Neural cell (in vitro differentiated cells): ENCODE measurements around the gene NKX2-2. TPM values are rescaled to one million over a fixed set of nuclear protein-coding genes. Genes with fewer than 3 reads are reported as not detected.

Experiments
- H2AFZ ChIP-seq: fragments of 200-600, 300-800 bp; sonication (generic), shearing (Covaris generic); 2 replicates; pipeline ENCODE4 v1.6.0; 2014; ENCODE audit warnings: low read depth, mild to moderate bottlenecking, antibody characterized with exemption, low read length, moderate library complexity
- H3F3A ChIP-seq: fragments of 200-600 bp; shearing (Covaris generic); 2 replicates; pipeline ENCODE4 v1.6.1; 2016; ENCODE audit warnings: mild to moderate bottlenecking, moderate library complexity, mixed read lengths, antibody characterized with exemption, low read length; ENCODE audit not compliant: insufficient read depth, poor library complexity, severe bottlenecking
- H3K27ac ChIP-seq: fragments of 200-600, 300-800 bp; sonication (generic), shearing (Covaris generic); 2 replicates; pipeline ENCODE4 v1.5.1; 2014; ENCODE audit warnings: mild to moderate bottlenecking, low read length, moderate library complexity
- H3K27me3 ChIP-seq: fragments of 300-800, 200-600 bp; sonication (generic), shearing (Covaris generic); 2 replicates; pipeline ENCODE4 v1.6.0; 2014; ENCODE audit warnings: mild to moderate bottlenecking, low read depth, low read length, moderate library complexity; ENCODE audit not compliant: insufficient read depth
- H3K36me3 ChIP-seq: fragments of 300-800, 200-600 bp; sonication (generic), shearing (Covaris generic); 2 replicates; pipeline ENCODE4 v1.5.1; 2014; ENCODE audit warnings: mild to moderate bottlenecking, antibody characterized with exemption, low read length, moderate library complexity; ENCODE audit not compliant: insufficient read depth
- H3K4me2 ChIP-seq: fragments of 300-800, 200-600 bp; sonication (generic), shearing (Covaris generic); 2 replicates; pipeline ENCODE4 v1.6.0; 2014; ENCODE audit warnings: mild to moderate bottlenecking, low read length
- H3K4me3 ChIP-seq: fragments of 300-800, 200-600 bp; sonication (generic), shearing (Covaris generic); 2 replicates; pipeline ENCODE4 v1.5.1; 2014; ENCODE audit warnings: mild to moderate bottlenecking, low read length, moderate library complexity
- H3K79me2 ChIP-seq: fragments of 200-600 bp; shearing (Covaris generic); replicated peaks from 2 replicates; pipeline ENCODE4 v1.6.0; 2014; ENCODE audit warnings: mild to moderate bottlenecking, low read length, moderate library complexity; ENCODE audit not compliant: insufficient read depth
- H3K9ac ChIP-seq: fragments of 300-800, 200-600 bp; sonication (generic), shearing (Covaris generic); 2 replicates; pipeline ENCODE4 v1.6.1; 2016; ENCODE audit warnings: mild to moderate bottlenecking, low read length, mixed read lengths
- H3K9me2 ChIP-seq: fragments of 200-600 bp; shearing (Covaris generic); 2 replicates; pipeline ENCODE4 v1.6.1; 2016; ENCODE audit warnings: mild to moderate bottlenecking, low read length, mixed read lengths; ENCODE audit not compliant: insufficient read depth
- H3K9me3 ChIP-seq: fragments of 200-600, 300-800 bp; sonication (generic), shearing (Covaris generic); 2 replicates; pipeline ENCODE4 v1.6.1; 2016; ENCODE audit warnings: mild to moderate bottlenecking, mixed run types, low read length, moderate library complexity, mixed read lengths
- H4K20me1 ChIP-seq: fragments of 200-600 bp; shearing (Covaris generic); 2 replicates; pipeline ENCODE4 v1.6.1; 2016; ENCODE audit warnings: mild to moderate bottlenecking, mixed run types; ENCODE audit not compliant: insufficient read depth
- EP300 ChIP-seq: fragments of 450-650 bp; conservative IDR thresholded peaks from 2 replicates; pipeline ENCODE4 v1.6.1; 2014; ENCODE audit warnings: antibody characterized with exemption, mild to moderate bottlenecking, moderate library complexity; ENCODE audit not compliant: poor library complexity, severe bottlenecking
- EZH2 ChIP-seq: fragments of 200-600, 300-800 bp; shearing (Covaris generic), sonication (generic); IDR thresholded peaks from 2 replicates; pipeline ENCODE4 v1.6.1; 2014; ENCODE audit warnings: antibody characterized with exemption, low read length, borderline replicate concordance, mild to moderate bottlenecking; ENCODE audit not compliant: insufficient read depth, poor library complexity, severe bottlenecking
- MXI1 ChIP-seq: fragments of 450-650 bp; conservative IDR thresholded peaks from 2 replicates; pipeline ENCODE4 v1.6.1; 2014; ENCODE audit warnings: antibody characterized with exemption, mild to moderate bottlenecking; ENCODE audit not compliant: poor library complexity, severe bottlenecking
- POLR2AphosphoS5 ChIP-seq: IDR thresholded peaks from 2 replicates; pipeline ENCODE4 v1.6.1; 2012
- RAD21 ChIP-seq: fragments of 450-650 bp; conservative IDR thresholded peaks from 2 replicates; pipeline ENCODE4 v1.6.1; 2014; ENCODE audit warnings: antibody characterized with exemption, mild to moderate bottlenecking, moderate library complexity
- SMC3 ChIP-seq: fragments of 450-650 bp; conservative IDR thresholded peaks from 2 replicates; pipeline ENCODE4 v1.6.1; 2014; ENCODE audit warnings: antibody characterized with exemption, mild to moderate bottlenecking, moderate library complexity; ENCODE audit not compliant: poor library complexity
- TAF1 ChIP-seq: IDR thresholded peaks from 2 replicates; pipeline ENCODE4 v1.6.1; 2012; ENCODE audit warnings: low read depth
- polyA plus RNA-seq: library from polyadenylated mRNA; depleted of rRNA; stranded (reverse); fragments of >200 nt; gene quantifications from 2 replicates; pipeline ENCODE4 v1.2.3, GENCODE V29; 2014
- TF ChIP-seq, protein P1 (sequence below): IDR thresholded peaks from 2 replicates; pipeline ENCODE4 v1.6.1; 2012; ENCODE audit warnings: borderline replicate concordance
- TF ChIP-seq, protein P2 (sequence below): fragments of 450-650 bp; IDR thresholded peaks from 2 replicates; pipeline ENCODE4 v1.5.1; 2014; ENCODE audit warnings: antibody characterized with exemption, mild to moderate bottlenecking, moderate library complexity; ENCODE audit not compliant: poor library complexity, severe bottlenecking

NKX2-2 gene
- polyA plus RNA-seq, 1 donor from 2014 or later = not detected

DNA sequence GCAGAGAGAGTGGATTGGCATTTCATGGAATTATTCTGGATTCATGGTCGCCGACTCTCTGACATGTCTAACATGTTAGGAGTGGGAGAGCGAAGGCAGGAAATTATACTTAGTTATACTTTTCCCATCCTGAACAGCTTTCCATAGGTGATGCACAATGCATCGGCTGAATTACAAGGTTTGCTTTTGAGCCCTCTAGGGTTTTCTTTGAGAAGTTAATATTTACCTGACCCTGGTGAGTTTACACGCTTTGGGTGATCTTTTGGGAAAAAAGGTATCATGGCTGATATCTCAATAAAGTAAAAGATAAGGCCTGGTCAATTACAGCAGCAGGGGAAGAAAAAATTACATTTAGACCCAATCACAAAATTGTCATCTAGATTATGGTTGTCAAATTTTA, 14.0 kb upstream of the NKX2-2 start:
- Histone ChIP-seq H3K27ac (no peak overlapping the region), H3K9me2 (no peaks in the 10 kb centered on the region), H3K9ac (no peak overlapping the region), H4K20me1 (no peaks in the 10 kb centered on the region), H3K27me3 (peaks cover 92% of the 10 kb centered on the region), H3K9me3 (peaks cover 5% of the 10 kb centered on the region), H3K79me2 (no peaks in the 10 kb centered on the region), H3F3A (no peaks in the 10 kb centered on the region), H3K4me3 (no peak overlapping the region), H3K36me3 (no peaks in the 10 kb centered on the region), H2AFZ (no peak overlapping the region), H3K4me2 (no peak overlapping the region)
- TF ChIP-seq SMC3 (no peak), RAD21 (no peak), EP300 (no peak), EZH2 (no peak), MXI1 (no peak), TAF1 (no peak), POLR2AphosphoS5 (no peak)
- TF ChIP-seq, protein P1, sequence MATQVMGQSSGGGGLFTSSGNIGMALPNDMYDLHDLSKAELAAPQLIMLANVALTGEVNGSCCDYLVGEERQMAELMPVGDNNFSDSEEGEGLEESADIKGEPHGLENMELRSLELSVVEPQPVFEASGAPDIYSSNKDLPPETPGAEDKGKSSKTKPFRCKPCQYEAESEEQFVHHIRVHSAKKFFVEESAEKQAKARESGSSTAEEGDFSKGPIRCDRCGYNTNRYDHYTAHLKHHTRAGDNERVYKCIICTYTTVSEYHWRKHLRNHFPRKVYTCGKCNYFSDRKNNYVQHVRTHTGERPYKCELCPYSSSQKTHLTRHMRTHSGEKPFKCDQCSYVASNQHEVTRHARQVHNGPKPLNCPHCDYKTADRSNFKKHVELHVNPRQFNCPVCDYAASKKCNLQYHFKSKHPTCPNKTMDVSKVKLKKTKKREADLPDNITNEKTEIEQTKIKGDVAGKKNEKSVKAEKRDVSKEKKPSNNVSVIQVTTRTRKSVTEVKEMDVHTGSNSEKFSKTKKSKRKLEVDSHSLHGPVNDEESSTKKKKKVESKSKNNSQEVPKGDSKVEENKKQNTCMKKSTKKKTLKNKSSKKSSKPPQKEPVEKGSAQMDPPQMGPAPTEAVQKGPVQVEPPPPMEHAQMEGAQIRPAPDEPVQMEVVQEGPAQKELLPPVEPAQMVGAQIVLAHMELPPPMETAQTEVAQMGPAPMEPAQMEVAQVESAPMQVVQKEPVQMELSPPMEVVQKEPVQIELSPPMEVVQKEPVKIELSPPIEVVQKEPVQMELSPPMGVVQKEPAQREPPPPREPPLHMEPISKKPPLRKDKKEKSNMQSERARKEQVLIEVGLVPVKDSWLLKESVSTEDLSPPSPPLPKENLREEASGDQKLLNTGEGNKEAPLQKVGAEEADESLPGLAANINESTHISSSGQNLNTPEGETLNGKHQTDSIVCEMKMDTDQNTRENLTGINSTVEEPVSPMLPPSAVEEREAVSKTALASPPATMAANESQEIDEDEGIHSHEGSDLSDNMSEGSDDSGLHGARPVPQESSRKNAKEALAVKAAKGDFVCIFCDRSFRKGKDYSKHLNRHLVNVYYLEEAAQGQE = no peak
- TF ChIP-seq, protein P2, sequence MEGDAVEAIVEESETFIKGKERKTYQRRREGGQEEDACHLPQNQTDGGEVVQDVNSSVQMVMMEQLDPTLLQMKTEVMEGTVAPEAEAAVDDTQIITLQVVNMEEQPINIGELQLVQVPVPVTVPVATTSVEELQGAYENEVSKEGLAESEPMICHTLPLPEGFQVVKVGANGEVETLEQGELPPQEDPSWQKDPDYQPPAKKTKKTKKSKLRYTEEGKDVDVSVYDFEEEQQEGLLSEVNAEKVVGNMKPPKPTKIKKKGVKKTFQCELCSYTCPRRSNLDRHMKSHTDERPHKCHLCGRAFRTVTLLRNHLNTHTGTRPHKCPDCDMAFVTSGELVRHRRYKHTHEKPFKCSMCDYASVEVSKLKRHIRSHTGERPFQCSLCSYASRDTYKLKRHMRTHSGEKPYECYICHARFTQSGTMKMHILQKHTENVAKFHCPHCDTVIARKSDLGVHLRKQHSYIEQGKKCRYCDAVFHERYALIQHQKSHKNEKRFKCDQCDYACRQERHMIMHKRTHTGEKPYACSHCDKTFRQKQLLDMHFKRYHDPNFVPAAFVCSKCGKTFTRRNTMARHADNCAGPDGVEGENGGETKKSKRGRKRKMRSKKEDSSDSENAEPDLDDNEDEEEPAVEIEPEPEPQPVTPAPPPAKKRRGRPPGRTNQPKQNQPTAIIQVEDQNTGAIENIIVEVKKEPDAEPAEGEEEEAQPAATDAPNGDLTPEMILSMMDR = no peak

DNA sequence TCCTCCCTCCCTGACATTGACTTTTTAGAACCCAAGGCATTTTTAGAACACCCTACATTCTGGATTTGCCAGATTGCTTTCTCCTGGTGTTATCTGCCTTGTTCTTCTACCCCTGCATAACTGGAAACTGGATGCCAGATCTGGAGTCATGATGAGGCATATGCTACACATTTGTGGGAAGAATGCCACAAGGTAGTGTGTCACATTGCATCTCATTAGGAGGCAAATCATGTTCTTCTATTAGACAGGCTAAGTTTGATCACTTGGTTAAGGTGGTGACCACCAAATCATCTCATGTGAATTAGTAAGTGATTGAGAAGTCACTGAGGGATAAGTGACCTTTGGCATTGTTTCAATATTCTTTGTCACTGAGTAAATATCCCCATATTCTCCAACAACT, 12.9 kb upstream of the NKX2-2 start:
- H2AFZ ChIP-seq = no peak overlapping the region
- no peaks in the 10 kb centered on the region for H3F3A ChIP-seq
- peaks cover 5% of the 10 kb centered on the region for H3K9me3 ChIP-seq
- no peak overlapping the region for H3K27ac ChIP-seq
- H3K9ac ChIP-seq = no peak overlapping the region
- no peaks in the 10 kb centered on the region for H3K79me2 ChIP-seq
- H3K36me3 ChIP-seq = no peaks in the 10 kb centered on the region
- H3K9me2 ChIP-seq = no peaks in the 10 kb centered on the region
- H3K4me2 ChIP-seq = no peak overlapping the region
- H3K4me3 ChIP-seq = no peak overlapping the region
- peaks cover 94% of the 10 kb centered on the region for H3K27me3 ChIP-seq
- TF ChIP-seq SMC3 (no peak), MXI1 (no peak), EZH2 (no peak), TAF1 (no peak), RAD21 (no peak), EP300 (no peak), POLR2AphosphoS5 (no peak)
- TF ChIP-seq, protein P1 = no peak
- TF ChIP-seq, protein P2 = no peak
- no peaks in the 10 kb centered on the region for H4K20me1 ChIP-seq
